HepG2 (cell line): ENCODE data around the gene NEURL1. TPM values are rescaled to one million over a fixed set of nuclear protein-coding genes. Genes with fewer than 3 reads are reported as not detected.

Experiments used
- ATAC-seq: fragments of 200-7000 bp; cut with Tn5 transposase; 3 replicates; pipeline ENCODE4 v1.9.1; 2020; ENCODE audit warnings: mild to moderate bottlenecking, moderate library complexity
- BruUV-seq: library from RNA; stranded (reverse); fragments of 400-500 nt; replicated peaks from 2 replicates; lab custom pipeline; 2021; lab: Mats Ljungman, UMichigan
- CTCF ChIA-PET: fragments of 300-600 bp; formaldehyde crosslinking; extraction: SDS; loops from one replicate; lab custom pipeline; 2021; ENCODE audit warnings: low total read pairs, inconsistent platforms, low intra/inter-chr PET ratio; lab: Yijun Ruan, JAX
- POLR2A ChIA-PET: fragments of 350-600 bp; sonication (Branson Sonifier 250); formaldehyde crosslinking; loops from one replicate; lab custom pipeline; 2020; ENCODE audit warnings: antibody characterized with exemption, inconsistent platforms; lab: Yijun Ruan, JAX
- DNase-seq: peaks from one replicate; pipeline ENCODE4 v3.0.0-alpha.2; 2015; ENCODE audit warnings: low spot score
- FAIRE-seq: peaks from 3 replicates; lab custom pipeline; 2011; peaks lifted over from hg19 to GRCh38; lab: Jason Lieb, UNC
- H2AFZ ChIP-seq: one replicate; pipeline ENCODE4 v1.6.1; 2011; ENCODE audit warnings: low read length, inconsistent platforms
- H3K27ac ChIP-seq: fragments of 300-600 bp; 3 replicates; pipeline ENCODE4 v1.8.0; 2011; ENCODE audit warnings: mixed run types, mild to moderate bottlenecking, mixed read lengths, low read length, inconsistent platforms; ENCODE audit not compliant: insufficient read depth; ENCODE audit errors: extremely low read length
- H3K27me3 ChIP-seq, 2 experiments: fragments of 200-600 bp in 1 of 2; 2 replicates in 1 of 2; 3 replicates in 1 of 2; pipeline versions ENCODE4 v1.6.0 to v1.8.0; 2011; ENCODE audit warnings: low read length in 2 of 2, mild to moderate bottlenecking in 2 of 2, moderate library complexity in 2 of 2, inconsistent platforms in 1 of 2; ENCODE audit not compliant: insufficient read depth in 2 of 2, control insufficient read depth in 1 of 2
- H3K36me3 ChIP-seq, 2 experiments: fragments of 200-600 bp in 1 of 2; replicated peaks in 1 of 2; 2 replicates in 1 of 2; 3 replicates in 1 of 2; pipeline versions ENCODE4 v1.5.1 to v1.8.0; 2011; ENCODE audit warnings: low read length in 2 of 2, inconsistent platforms in 1 of 2; ENCODE audit not compliant: insufficient read depth in 2 of 2, control insufficient read depth in 1 of 2
- H3K4me1 ChIP-seq: 2 replicates; pipeline ENCODE4 v1.5.1; 2012; ENCODE audit warnings: low read length, inconsistent platforms; ENCODE audit not compliant: insufficient read depth
- H3K4me2 ChIP-seq: 2 replicates; pipeline ENCODE4 v1.6.0; 2011; ENCODE audit warnings: low read depth, low read length, inconsistent platforms
- H3K4me3 ChIP-seq, 3 experiments: fragments of 200-600 bp in 1 of 3; sonication (generic), shearing (Covaris generic) in 1 of 3; replicated peaks in 1 of 3; 2 replicates each; pipeline ENCODE4 v1.5.1; 2011 to 2016; ENCODE audit warnings: low read length in 3 of 3, inconsistent platforms in 2 of 3, low read depth in 2 of 3, mild to moderate bottlenecking in 2 of 3, control low read depth in 1 of 3, mixed read lengths in 1 of 3; ENCODE audit not compliant: insufficient read depth in 1 of 3
- H3K79me2 ChIP-seq: one replicate; pipeline ENCODE4 v1.6.1; 2011; ENCODE audit warnings: low read length, inconsistent platforms; ENCODE audit not compliant: insufficient read depth
- H3K9ac ChIP-seq: 2 replicates; pipeline ENCODE4 v1.6.0; 2011; ENCODE audit warnings: mild to moderate bottlenecking, low read depth, low read length, inconsistent platforms; ENCODE audit not compliant: insufficient read depth
- H3K9me3 ChIP-seq: 2 replicates; pipeline ENCODE4 v1.5.1; 2012; ENCODE audit warnings: mild to moderate bottlenecking, low read length
- H4K20me1 ChIP-seq: 2 replicates; pipeline ENCODE4 v1.6.0; 2011; ENCODE audit warnings: inconsistent platforms, mild to moderate bottlenecking, low read length, moderate library complexity; ENCODE audit not compliant: insufficient read depth
- CERS6 ChIP-seq: sonication (generic); formaldehyde crosslinking; IDR thresholded peaks from 2 replicates; pipeline ENCODE4 v1.5.0; 2020; ENCODE audit warnings: missing genetic modification reagents
- FOSL2 ChIP-seq: sonication (generic); formaldehyde crosslinking; IDR thresholded peaks from 2 replicates; pipeline ENCODE4 v1.4.0; 2020; ENCODE audit warnings: missing genetic modification reagents
- FOXA1 ChIP-seq, 2 experiments: fragments of 450-650 bp in 1 of 2; sonication (generic) in 1 of 2; formaldehyde crosslinking in 1 of 2; IDR thresholded peaks; 2 replicates each; pipeline versions ENCODE4 v1.4.0 to v1.6.1; 2016 to 2020; ENCODE audit warnings: missing genetic modification reagents in 1 of 2
- FOXA3 ChIP-seq: IDR thresholded peaks from 2 replicates; pipeline ENCODE4 v1.6.1; 2016; ENCODE audit warnings: missing genetic modification reagents, missing compliant biosample characterization
- FOXK2 ChIP-seq: fragments of 450-650 bp; IDR thresholded peaks from 2 replicates; pipeline ENCODE4 v1.6.1; 2016
- GPN1 ChIP-seq: sonication (generic); formaldehyde crosslinking; IDR thresholded peaks from 2 replicates; pipeline ENCODE4 v1.5.1; 2020; ENCODE audit warnings: missing genetic modification reagents, borderline replicate concordance
- HNRNPK ChIP-seq: fragments of 200-400 bp; formaldehyde crosslinking; IDR thresholded peaks from 2 replicates; pipeline ENCODE4 v1.6.1; 2018; ENCODE audit warnings: low read length, low read depth, moderate library complexity, mild to moderate bottlenecking; ENCODE audit not compliant: poor library complexity, severe bottlenecking
- KLF11 ChIP-seq: IDR thresholded peaks from 2 replicates; pipeline ENCODE4 v1.6.1; 2016; ENCODE audit warnings: missing compliant biosample characterization
- SAP130 ChIP-seq: IDR thresholded peaks from 2 replicates; pipeline ENCODE4 v1.6.1; 2016; ENCODE audit warnings: low read depth
- SCMH1 ChIP-seq: sonication (generic); formaldehyde crosslinking; IDR thresholded peaks from 2 replicates; pipeline ENCODE4 v1.9.0; 2021; ENCODE audit warnings: missing genetic modification reagents, mild to moderate bottlenecking, borderline replicate concordance
- SMARCE1 ChIP-seq: fragments of 450-650 bp; IDR thresholded peaks from 2 replicates; pipeline ENCODE4 v1.6.1; 2017; ENCODE audit warnings: borderline replicate concordance
- SPEN ChIP-seq: sonication (generic); formaldehyde crosslinking; IDR thresholded peaks from 2 replicates; pipeline ENCODE4 v1.5.1; 2020; ENCODE audit warnings: low read depth, mild to moderate bottlenecking, missing genetic modification reagents
- TBX2 ChIP-seq: sonication (generic); formaldehyde crosslinking; IDR thresholded peaks from 2 replicates; pipeline ENCODE4 v1.5.0; 2020; ENCODE audit warnings: missing genetic modification reagents, mild to moderate bottlenecking, borderline replicate concordance
- ZNF10 ChIP-seq: sonication (generic); formaldehyde crosslinking; IDR thresholded peaks from 2 replicates; pipeline ENCODE4 v1.4.0; 2020; ENCODE audit warnings: mild to moderate bottlenecking, low read depth, missing genetic modification reagents, borderline replicate concordance
- ZNF17 ChIP-seq: sonication (generic); formaldehyde crosslinking; IDR thresholded peaks from 2 replicates; pipeline ENCODE4 v1.5.0; 2020; ENCODE audit warnings: mild to moderate bottlenecking, missing genetic modification reagents
- ZNF34 ChIP-seq: sonication (generic); formaldehyde crosslinking; IDR thresholded peaks from 2 replicates; pipeline ENCODE4 v1.4.0; 2020; ENCODE audit warnings: mild to moderate bottlenecking, missing genetic modification reagents, borderline replicate concordance
- ZNF510 ChIP-seq: sonication (generic); formaldehyde crosslinking; IDR thresholded peaks from 2 replicates; pipeline ENCODE4 v1.4.0; 2020; ENCODE audit warnings: low read depth, mild to moderate bottlenecking, missing genetic modification reagents
- ZNF629 ChIP-seq: sonication (generic); formaldehyde crosslinking; conservative IDR thresholded peaks from 2 replicates; pipeline ENCODE4 v1.5.0; 2020; ENCODE audit warnings: missing genetic modification reagents
- ZSCAN20 ChIP-seq: sonication (generic); formaldehyde crosslinking; IDR thresholded peaks from 2 replicates; pipeline ENCODE4 v1.4.0; 2020; ENCODE audit warnings: missing genetic modification reagents, mild to moderate bottlenecking, borderline replicate concordance
- WGBS: methylation state at CpG from one replicate; pipeline ENCODE4 v1.1.6; 2017; ENCODE audit warnings: low lambda C conversion rate; 5-methylcytosine and 5-hydroxymethylcytosine counted together
- in situ Hi-C: cut with HindIII; loops from 2 replicates; pipeline ENCODE4 v1.10.0; 2017; ENCODE audit warnings: low pct_unique_long_range_greater_than_20kb; ENCODE audit not compliant: extremely low pct_ligation_motif_present
- intact Hi-C: fragments of 100-400 bp; cut with micrococcal nuclease; formaldehyde crosslinking; loops from one replicate; pipeline ENCODE4 v1.10.0; 2022; ENCODE audit not compliant: unreplicated experiment
- polyA plus RNA-seq, 8 experiments: library from polyadenylated mRNA; depleted of rRNA in 3 of 8; stranded (reverse) in 7 of 8; unstranded in 1 of 8; fragments of >200 nt; fragmentation: Illumina TruSeq in 4 of 8; extraction: Trizol in 4 of 8; gene quantifications; 2 replicates each; pipeline versions ENCODE4 v1.2.1 to v1.2.3, GENCODE V29; 2011 to 2016; ENCODE audit warnings: low read depth in 4 of 8, missing spikeins in 1 of 8, mixed read lengths in 1 of 8; ENCODE audit not compliant: insufficient read depth in 1 of 8
- total RNA-seq, 5 experiments: library from RNA; depleted of rRNA; stranded (reverse); fragments of >200 nt; fragmentation: Illumina TruSeq; extraction: Trizol; gene quantifications; 2 replicates each; pipeline ENCODE4 v1.2.3, GENCODE V29; 2016; ENCODE audit warnings: low read depth in 1 of 5

NEURL1 gene
- total and polyA plus RNA-seq, 2 of the 13 experiments (the other 11 are each of a cell fraction or from before 2014, with no cell fraction given) = not detected

- TF ChIP-seq CERS6 (CRISPR knock-in tag) (no peak), SMARCE1 (no peak), FOXK2 (no peak), ZNF34 (CRISPR knock-in tag) (no peak), HNRNPK (no peak), TBX2 (no peak), FOSL2 (CRISPR knock-in tag) (no peak)
These were observed 60.4 kb downstream of the NEURL1 start (continued) for GRCh38 chr10:103553743-103554487.

DNA sequence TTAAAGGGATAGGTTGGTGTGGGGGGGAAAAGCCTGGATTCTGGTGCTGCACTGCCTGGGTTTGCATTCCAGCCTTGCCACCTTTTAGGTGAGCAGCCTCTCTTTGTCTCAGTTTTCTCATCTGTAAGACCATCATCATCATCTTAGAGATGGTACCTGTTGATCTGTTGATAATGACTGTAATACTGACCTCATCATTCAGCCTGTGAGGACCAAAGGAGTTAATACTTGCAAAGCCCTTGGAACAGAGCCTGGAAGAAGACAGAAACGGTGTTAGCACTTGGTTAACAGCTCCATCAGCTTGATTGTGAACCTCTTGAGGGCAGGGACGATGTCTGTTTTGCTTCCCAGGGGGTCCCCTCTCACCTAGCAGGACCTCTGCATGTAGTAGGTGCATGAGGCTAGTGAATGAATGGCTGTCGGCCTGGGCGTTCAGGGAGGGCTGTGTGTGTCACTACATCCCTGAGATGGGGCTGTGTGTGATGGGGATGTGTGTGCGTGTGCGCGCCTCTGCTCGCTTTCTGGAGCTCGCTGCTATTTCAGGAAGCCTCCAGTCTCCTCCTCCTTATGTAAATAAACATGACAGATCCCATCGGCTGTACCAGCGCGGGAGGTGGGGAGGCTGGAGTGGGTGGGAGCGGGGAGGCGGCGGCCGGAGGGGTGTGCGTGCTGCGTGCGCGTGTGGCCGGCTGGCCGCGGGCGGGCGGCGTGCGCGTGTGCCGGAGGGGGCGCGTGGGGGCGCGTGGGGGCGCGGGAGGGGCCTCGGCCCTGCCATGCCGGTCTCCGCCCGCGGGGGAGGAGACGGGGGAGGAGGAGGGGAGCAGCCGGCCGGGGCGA is 61.2 kb downstream of the NEURL1 start:
- Histone ChIP-seq H3K9me3 (no peaks in the 10 kb centered on the region), H3K79me2 (no peaks in the 10 kb centered on the region), H2AFZ (no peak overlapping the region), H3K27ac (no peak overlapping the region), H3K9ac (no peak overlapping the region), H4K20me1 (no peaks in the 10 kb centered on the region), H3K27me3 (peaks cover 14 to 81% of the 10 kb centered on the region in 2 experiments), H3K4me1 (peaks cover 13% of the 10 kb centered on the region)
- 10% methylated on average over 6 of the region's 44 CpGs for WGBS
- in situ Hi-C loops = no loop called here
- intact Hi-C loops = no loop called here
- peak; percentile 73 for ATAC-seq
- BruUV-seq = no TSS peak
- TF ChIP-seq FOXA3 (peak; percentile 64), KLF11 (no peak), SAP130 (CRISPR knock-in tag) (peak; percentile 57), SCMH1 (CRISPR knock-in tag) (no peak), FOXA1 (IDR thresholded peaks at IDR 0.05) (no peak), FOXA1 (CRISPR knock-in tag; IDR thresholded peaks at IDR 0.05) (peak; percentile 57), GPN1 (CRISPR knock-in tag) (no peak), ZNF17 (CRISPR knock-in tag) (no peak), ZNF10 (CRISPR knock-in tag) (no peak), ZNF629 (CRISPR knock-in tag) (no peak), ZSCAN20 (CRISPR knock-in tag) (no peak), ZNF510 (CRISPR knock-in tag) (no peak), SPEN (CRISPR knock-in tag) (0 out of 2 replicates have a peak, but pooled peaks have one; percentile 14)
- TF ChIP-seq, all 625 proteins: peak for 4
- H3K36me3 ChIP-seq = no peaks in the 10 kb centered on the region
- POLR2A ChIA-PET = no interaction called here
- no peak for FAIRE-seq
- peak overlapping the region; percentile 57; the same call in 1 of the 2 replicates for H3K4me2 ChIP-seq
- peak overlapping the region; percentile 16 to 48 (median 16); a peak in 2 of 6 replicates for H3K4me3 ChIP-seq
- CTCF ChIA-PET = no interaction called here
- DNase-seq = peak; percentile 39
